Measurements from ENCODE around the gene C11orf52. TPM values are rescaled to one million over a fixed set of nuclear protein-coding genes. Genes with fewer than 3 reads are reported as not detected.

C11orf52 gene
- polyA plus RNA-seq, 3 donors, result not detected

- WGBS (ENCODE audit: insufficient coverage), result 94% methylated on average over 3 of the region's 5 CpGs
- Histone ChIP-seq H2AFZ (ENCODE audit: insufficient read depth, low read depth, low read length, poor library complexity, severe bottlenecking) (no peak overlapping the region), H3K9ac (ENCODE audit: insufficient read depth, low read length, poor library complexity, severe bottlenecking) (no peak overlapping the region), H3K79me2 (ENCODE audit: insufficient read depth, low read length) (no peaks in the 10 kb centered on the region), H3K27ac (ENCODE audit: low read depth in 1 of 2, low read length in 2 of 2) (no peak overlapping the region), H3K36me3 (replicated peaks in 1 of 2; ENCODE audit: control insufficient read depth in 1 of 2, insufficient read depth in 2 of 2, low read length in 2 of 2) (no peaks in the 10 kb centered on the region), H3K4me1 (ENCODE audit: control insufficient read depth in 1 of 2, insufficient read depth in 2 of 2, low read length in 2 of 2) (no peaks in the 10 kb centered on the region), H3K9me3 (replicated peaks in 1 of 2; ENCODE audit: control insufficient read depth in 1 of 2, insufficient read depth in 1 of 2, low read length in 2 of 2) (peaks cover 4 to 11% of the 10 kb centered on the region in 2 donors), H3K4me2 (replicated peaks; ENCODE audit: extremely low read depth, low read length, poor library complexity, severe bottlenecking) (no peak overlapping the region), H3K27me3 (ENCODE audit: control insufficient read depth in 2 of 2, insufficient read depth in 2 of 2, low read length in 2 of 2) (peaks cover 10 to 34% of the 10 kb centered on the region in 2 donors), H4K20me1 (ENCODE audit: insufficient read depth, low read length) (no peaks in the 10 kb centered on the region), H3K4me3 (replicated peaks in 1 of 3; ENCODE audit: low read depth in 2 of 3, low read length in 3 of 3) (no peak overlapping the region)
- peaks cover 32 to 37% (median 35%) of the 10 kb centered on the region in 3 donors for H3K27me3 Mint-ChIP-seq (ENCODE audit: low read depth in 3 of 3)
- H3K4me3 Mint-ChIP-seq, result no peak overlapping the region
- no peak overlapping the region for H3K27ac Mint-ChIP-seq
- TF ChIP-seq, protein P1, sequence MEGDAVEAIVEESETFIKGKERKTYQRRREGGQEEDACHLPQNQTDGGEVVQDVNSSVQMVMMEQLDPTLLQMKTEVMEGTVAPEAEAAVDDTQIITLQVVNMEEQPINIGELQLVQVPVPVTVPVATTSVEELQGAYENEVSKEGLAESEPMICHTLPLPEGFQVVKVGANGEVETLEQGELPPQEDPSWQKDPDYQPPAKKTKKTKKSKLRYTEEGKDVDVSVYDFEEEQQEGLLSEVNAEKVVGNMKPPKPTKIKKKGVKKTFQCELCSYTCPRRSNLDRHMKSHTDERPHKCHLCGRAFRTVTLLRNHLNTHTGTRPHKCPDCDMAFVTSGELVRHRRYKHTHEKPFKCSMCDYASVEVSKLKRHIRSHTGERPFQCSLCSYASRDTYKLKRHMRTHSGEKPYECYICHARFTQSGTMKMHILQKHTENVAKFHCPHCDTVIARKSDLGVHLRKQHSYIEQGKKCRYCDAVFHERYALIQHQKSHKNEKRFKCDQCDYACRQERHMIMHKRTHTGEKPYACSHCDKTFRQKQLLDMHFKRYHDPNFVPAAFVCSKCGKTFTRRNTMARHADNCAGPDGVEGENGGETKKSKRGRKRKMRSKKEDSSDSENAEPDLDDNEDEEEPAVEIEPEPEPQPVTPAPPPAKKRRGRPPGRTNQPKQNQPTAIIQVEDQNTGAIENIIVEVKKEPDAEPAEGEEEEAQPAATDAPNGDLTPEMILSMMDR (IDR thresholded peaks at IDR 0.05), result no peak
- DNase-seq, result no peak
- peaks cover 0 to 3% of the 10 kb centered on the region in 2 donors for H3K36me3 Mint-ChIP-seq
- H3K4me1 Mint-ChIP-seq, result peaks cover 3% of the 10 kb centered on the region
- H3K9me3 Mint-ChIP-seq, result peaks cover 8 to 15% (median 13%) of the 10 kb centered on the region in 7 donors
- intact Hi-C loops (cut with micrococcal nuclease), result no loop called here
Measured at GRCh38 chr11:111908639-111909305, 9.9 kb upstream of the C11orf52 start.

DNA sequence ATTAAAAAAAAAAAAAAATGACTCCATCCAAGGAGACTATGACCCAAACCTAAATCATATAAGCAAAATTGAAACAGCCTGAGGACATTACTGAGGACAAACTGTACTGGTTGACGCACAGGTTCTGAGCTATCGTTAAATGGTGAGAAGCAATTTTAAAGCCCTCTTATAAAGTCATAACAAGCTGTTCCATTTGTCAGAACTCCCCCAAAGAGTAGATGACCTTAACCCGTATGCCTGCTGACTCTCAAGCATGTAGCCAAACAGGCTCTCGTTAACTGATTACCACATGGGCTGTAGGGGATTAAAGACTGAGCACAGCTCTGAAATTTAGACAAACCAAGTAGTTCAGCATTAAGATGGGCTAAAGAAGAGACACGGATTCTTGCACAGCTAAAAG is 9.3 kb upstream of the C11orf52 start:
- H3K4me1 Mint-ChIP-seq, result peaks cover 3% of the 10 kb centered on the region
- peaks cover 8 to 13% (median 13%) of the 10 kb centered on the region in 7 donors for H3K9me3 Mint-ChIP-seq
- Histone ChIP-seq H3K4me1 (ENCODE audit: control insufficient read depth in 1 of 2, insufficient read depth in 2 of 2, low read length in 2 of 2) (no peaks in the 10 kb centered on the region), H3K36me3 (replicated peaks in 1 of 2; ENCODE audit: control insufficient read depth in 1 of 2, insufficient read depth in 2 of 2, low read length in 2 of 2) (no peaks in the 10 kb centered on the region), H2AFZ (ENCODE audit: insufficient read depth, low read depth, low read length, poor library complexity, severe bottlenecking) (no peak overlapping the region), H3K9me3 (replicated peaks in 1 of 2; ENCODE audit: control insufficient read depth in 1 of 2, insufficient read depth in 1 of 2, low read length in 2 of 2) (peaks cover 4 to 10% of the 10 kb centered on the region in 2 donors), H3K4me2 (replicated peaks; ENCODE audit: extremely low read depth, low read length, poor library complexity, severe bottlenecking) (no peak overlapping the region), H3K79me2 (ENCODE audit: insufficient read depth, low read length) (no peaks in the 10 kb centered on the region), H4K20me1 (ENCODE audit: insufficient read depth, low read length) (no peaks in the 10 kb centered on the region), H3K27me3 (ENCODE audit: control insufficient read depth in 2 of 2, insufficient read depth in 2 of 2, low read length in 2 of 2) (peaks cover 13 to 35% of the 10 kb centered on the region in 2 donors), H3K27ac (ENCODE audit: low read depth in 1 of 2, low read length in 2 of 2) (no peak overlapping the region), H3K9ac (ENCODE audit: insufficient read depth, low read length, poor library complexity, severe bottlenecking) (no peak overlapping the region), H3K4me3 (replicated peaks in 1 of 3; ENCODE audit: low read depth in 2 of 3, low read length in 3 of 3) (no peak overlapping the region)
- H3K27ac Mint-ChIP-seq, result no peak overlapping the region
- H3K36me3 Mint-ChIP-seq, result peaks cover 0 to 3% of the 10 kb centered on the region in 2 donors
- 100% methylated on average over 3 of the region's 5 CpGs for WGBS (ENCODE audit: insufficient coverage)
- TF ChIP-seq, protein P1 (IDR thresholded peaks at IDR 0.05), result no peak
- no peak overlapping the region for H3K4me3 Mint-ChIP-seq
- intact Hi-C loops (cut with micrococcal nuclease), result no loop called here
- H3K27me3 Mint-ChIP-seq (ENCODE audit: low read depth in 3 of 3), result peaks cover 34 to 43% (median 37%) of the 10 kb centered on the region in 3 donors
- no peak for DNase-seq
